BE2C (cell line): Measurements from ENCODE around the gene GDAP1L1. TPM values are rescaled to one million over a fixed set of nuclear protein-coding genes. Genes with fewer than 3 reads are reported as not detected.
A peak's percentile ranks its signal among the peaks of the same experiment; 100 is the strongest.

Source experiments
- DNase-seq: peaks from one replicate; pipeline ENCODE4 v3.0.0-alpha.2; 2020
- H3K27me3 ChIP-seq: fragments of 250-450 bp; sonication (Bioruptor Pico); 2 replicates; pipeline ENCODE4 v1.5.1; 2020; ENCODE audit warnings: mild to moderate bottlenecking
- H3K36me3 ChIP-seq: fragments of 250-450 bp; sonication (Bioruptor Pico); 2 replicates; pipeline ENCODE4 v1.5.1; 2020; ENCODE audit warnings: mild to moderate bottlenecking
- H3K4me1 ChIP-seq: fragments of 250-450 bp; sonication (Bioruptor Pico); 2 replicates; pipeline ENCODE4 v1.5.1; 2020
- H3K4me3 ChIP-seq: 2 replicates; pipeline ENCODE4 v1.5.1; 2011; ENCODE audit warnings: low read depth, low read length
- H3K9me3 ChIP-seq: fragments of 250-450 bp; sonication (Bioruptor Pico); 2 replicates; pipeline ENCODE4 v1.5.1; 2020
- polyA plus RNA-seq: library from polyadenylated mRNA; unstranded; fragments of >200 nt; gene quantifications from one replicate; pipeline ENCODE4 v1.2.1, GENCODE V29; 2012; ENCODE audit warnings: low read depth, missing spikeins; ENCODE audit not compliant: insufficient read length, insufficient read depth
- TF ChIP-seq, protein P1 (sequence below): IDR thresholded peaks from 2 replicates; pipeline ENCODE4 v1.5.1; 2012; ENCODE audit warnings: mild to moderate bottlenecking, low read depth, low read length

Gene GDAP1L1
- 217 TPM for polyA plus RNA-seq

DNA sequence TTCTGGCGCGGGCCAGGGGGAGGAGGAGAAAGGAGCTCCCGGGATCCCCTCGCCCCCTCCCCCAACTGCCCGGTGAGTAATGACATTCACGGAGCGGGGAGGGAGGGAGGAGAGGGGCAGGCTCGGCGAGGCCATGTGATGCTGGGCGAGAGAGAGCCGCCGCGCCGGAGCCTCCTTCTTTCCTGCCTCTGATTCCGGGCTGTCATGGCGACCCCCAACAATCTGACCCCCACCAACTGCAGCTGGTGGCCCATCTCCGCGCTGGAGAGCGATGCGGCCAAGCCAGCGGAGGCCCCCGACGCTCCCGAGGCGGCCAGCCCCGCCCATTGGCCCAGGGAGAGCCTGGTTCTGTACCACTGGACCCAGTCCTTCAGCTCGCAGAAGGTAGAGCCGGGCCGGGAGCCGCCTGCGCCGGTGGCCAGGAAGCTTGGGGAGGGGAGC is at the start of gene GDAP1L1:
Gene GDAP1L1 (plus strand): TSS at position 178 of the 441 bp plus-strand sequence. CDS start 27 bp downstream, at position 205.
- Histone ChIP-seq H3K4me1 (peaks cover 7% of the 10 kb centered on the region; the same call in 1 of the 2 replicates), H3K4me3 (peak within 1 kb of the TSS; percentile 92), H3K27me3 (no peaks in the 10 kb centered on the region), H3K9me3 (no peaks in the 10 kb centered on the region; the same call in 1 of the 2 replicates), H3K36me3 (peaks cover 9% of the 10 kb centered on the region)
- TF ChIP-seq, protein P1, sequence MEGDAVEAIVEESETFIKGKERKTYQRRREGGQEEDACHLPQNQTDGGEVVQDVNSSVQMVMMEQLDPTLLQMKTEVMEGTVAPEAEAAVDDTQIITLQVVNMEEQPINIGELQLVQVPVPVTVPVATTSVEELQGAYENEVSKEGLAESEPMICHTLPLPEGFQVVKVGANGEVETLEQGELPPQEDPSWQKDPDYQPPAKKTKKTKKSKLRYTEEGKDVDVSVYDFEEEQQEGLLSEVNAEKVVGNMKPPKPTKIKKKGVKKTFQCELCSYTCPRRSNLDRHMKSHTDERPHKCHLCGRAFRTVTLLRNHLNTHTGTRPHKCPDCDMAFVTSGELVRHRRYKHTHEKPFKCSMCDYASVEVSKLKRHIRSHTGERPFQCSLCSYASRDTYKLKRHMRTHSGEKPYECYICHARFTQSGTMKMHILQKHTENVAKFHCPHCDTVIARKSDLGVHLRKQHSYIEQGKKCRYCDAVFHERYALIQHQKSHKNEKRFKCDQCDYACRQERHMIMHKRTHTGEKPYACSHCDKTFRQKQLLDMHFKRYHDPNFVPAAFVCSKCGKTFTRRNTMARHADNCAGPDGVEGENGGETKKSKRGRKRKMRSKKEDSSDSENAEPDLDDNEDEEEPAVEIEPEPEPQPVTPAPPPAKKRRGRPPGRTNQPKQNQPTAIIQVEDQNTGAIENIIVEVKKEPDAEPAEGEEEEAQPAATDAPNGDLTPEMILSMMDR = no peak
- DNase-seq = peak; percentile 86

DNA sequence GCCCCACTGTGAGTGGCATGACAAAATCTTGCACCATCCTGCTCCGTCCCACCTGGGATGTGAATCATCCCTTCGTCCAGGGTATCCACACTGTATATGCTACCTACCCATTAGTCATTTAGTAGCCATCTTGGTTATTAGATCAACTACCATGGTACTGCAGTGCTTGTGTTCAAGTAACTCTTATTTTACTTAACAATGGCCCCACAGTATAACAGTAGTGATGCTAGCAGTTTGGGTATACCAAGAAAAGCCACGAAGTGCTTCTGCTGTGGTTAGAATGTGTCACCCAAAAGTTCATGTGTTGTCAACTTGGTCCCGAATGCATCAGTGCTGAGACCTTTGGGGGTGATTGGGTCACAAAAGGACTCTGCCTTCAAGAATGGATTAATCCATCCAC is 48.2 kb upstream of the GDAP1L1 start:
- Histone ChIP-seq H3K36me3 (peaks cover 57% of the 10 kb centered on the region), H3K4me1 (no peaks in the 10 kb centered on the region), H3K4me3 (no peak overlapping the region), H3K27me3 (no peaks in the 10 kb centered on the region), H3K9me3 (no peaks in the 10 kb centered on the region)
- no peak for DNase-seq
- TF ChIP-seq, protein P1 = no peak

DNA sequence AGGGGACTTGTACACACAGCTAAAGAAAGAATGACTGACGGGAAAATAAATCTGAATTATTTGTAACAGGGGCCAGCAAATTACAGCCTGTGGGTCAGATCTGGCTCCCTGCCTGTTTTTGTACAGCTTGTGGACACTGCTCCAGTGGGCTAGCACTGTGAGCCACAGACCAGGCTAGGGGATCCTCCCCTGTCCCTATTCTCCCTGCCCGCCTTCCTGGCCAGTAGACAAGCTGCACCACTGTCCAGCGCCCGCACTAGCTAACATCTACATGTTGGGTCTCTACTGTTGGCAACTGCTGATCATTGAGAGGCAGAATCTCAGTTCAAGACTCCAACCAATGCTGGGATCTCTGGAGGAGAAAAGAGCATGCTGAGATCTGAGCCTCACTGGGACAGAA is 47.2 kb upstream of the GDAP1L1 start:
- H3K4me3 ChIP-seq = no peak overlapping the region
- H3K27me3 ChIP-seq = no peaks in the 10 kb centered on the region
- no peak for DNase-seq
- TF ChIP-seq, protein P1 = no peak
- H3K4me1 ChIP-seq = no peaks in the 10 kb centered on the region
- no peaks in the 10 kb centered on the region for H3K9me3 ChIP-seq
- H3K36me3 ChIP-seq = peaks cover 58% of the 10 kb centered on the region

DNA sequence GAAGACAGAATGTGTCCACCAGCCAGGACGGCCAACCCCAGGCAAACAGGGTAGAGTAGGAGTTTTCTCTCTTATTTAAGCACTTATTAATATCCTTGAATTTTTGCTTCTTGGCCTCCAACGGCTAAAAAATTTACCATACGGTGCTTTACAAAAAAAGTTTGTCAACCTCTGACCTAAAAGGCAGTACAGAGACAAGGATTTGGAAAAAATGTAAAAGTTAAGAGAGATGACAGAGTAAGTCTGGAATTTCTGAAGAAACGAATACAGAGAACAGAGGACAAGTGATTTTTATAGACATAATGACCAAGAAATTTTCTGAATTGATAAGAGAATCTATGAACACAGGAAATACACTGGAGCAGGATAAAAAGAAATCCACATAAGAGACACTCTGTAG is 46.7 kb upstream of the GDAP1L1 start:
- H3K4me1 ChIP-seq = no peaks in the 10 kb centered on the region
- peaks cover 62% of the 10 kb centered on the region for H3K36me3 ChIP-seq
- TF ChIP-seq, protein P1 = no peak
- no peaks in the 10 kb centered on the region for H3K27me3 ChIP-seq
- H3K4me3 ChIP-seq = no peak overlapping the region
- no peaks in the 10 kb centered on the region for H3K9me3 ChIP-seq
- DNase-seq = no peak

DNA sequence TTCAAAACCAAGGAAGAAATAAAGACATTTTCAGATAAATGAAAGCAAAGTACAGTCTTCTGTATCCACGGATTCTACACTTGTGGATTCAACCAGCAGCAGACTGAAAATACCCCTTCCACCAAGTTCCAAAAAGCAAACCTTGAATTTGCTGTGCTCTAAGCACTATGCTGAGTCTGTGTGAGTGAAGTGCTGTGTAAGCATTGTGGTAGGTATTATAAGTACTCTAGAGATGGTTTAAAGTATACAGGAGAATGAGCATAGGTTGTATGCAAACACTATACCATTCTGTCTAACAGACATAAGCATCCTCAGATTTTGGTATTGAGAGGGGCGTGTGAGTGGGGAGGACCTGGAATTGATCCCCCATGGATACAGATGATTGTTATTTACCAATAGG is 46.1 kb upstream of the GDAP1L1 start:
- no peaks in the 10 kb centered on the region for H3K27me3 ChIP-seq
- no peaks in the 10 kb centered on the region for H3K9me3 ChIP-seq
- H3K4me1 ChIP-seq = no peaks in the 10 kb centered on the region
- no peak overlapping the region for H3K4me3 ChIP-seq
- no peak for DNase-seq
- H3K36me3 ChIP-seq = peaks cover 65% of the 10 kb centered on the region
- TF ChIP-seq, protein P1 = no peak

DNA sequence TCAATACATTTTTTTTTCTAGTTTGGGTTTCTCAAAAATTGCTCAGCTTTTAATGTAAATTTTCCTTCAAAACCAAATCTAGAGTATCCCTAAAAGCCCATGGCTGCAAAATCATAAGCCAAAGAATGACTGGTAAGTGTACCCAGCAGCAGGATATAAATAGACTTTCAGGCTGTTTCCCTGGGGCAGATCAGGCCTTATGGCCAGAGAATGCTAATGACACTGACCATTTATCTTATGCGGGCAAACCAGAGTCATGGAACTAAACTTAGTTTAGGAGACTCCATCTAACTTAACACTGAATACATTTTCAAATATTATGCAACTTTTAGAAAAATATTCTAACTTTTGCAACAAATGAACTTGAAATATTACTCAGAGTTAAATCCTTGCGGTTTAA is 43.9 kb upstream of the GDAP1L1 start:
- TF ChIP-seq, protein P1 = no peak
- no peaks in the 10 kb centered on the region for H3K27me3 ChIP-seq
- no peaks in the 10 kb centered on the region for H3K4me1 ChIP-seq
- no peak overlapping the region for H3K4me3 ChIP-seq
- H3K9me3 ChIP-seq = no peaks in the 10 kb centered on the region
- no peak for DNase-seq
- peaks cover 53% of the 10 kb centered on the region for H3K36me3 ChIP-seq
